Testis (tissue), 2 donors: ENCODE results near the gene ABHD12.

ENCODE experiments used
- CTCF ChIP-seq, 3 experiments: fragments of 450-650 bp in 2 of 3; fragments of 200-600 bp in 1 of 3; sonication (generic) in 1 of 3; IDR thresholded peaks; one replicate each; pipeline ENCODE4 v1.5.1; 2016 to 2019; ENCODE audit warnings: antibody characterized with exemption in 3 of 3, mild to moderate bottlenecking in 2 of 3, moderate library complexity in 1 of 3
- POLR2A ChIP-seq: fragments of 450-650 bp; IDR thresholded peaks from one replicate; pipeline ENCODE4 v1.6.1; 2017; ENCODE audit warnings: antibody characterized with exemption, mild to moderate bottlenecking, moderate library complexity

- TF ChIP-seq CTCF (IDR thresholded peaks at IDR 0.05) (no peak), POLR2A (no peak)
Observed at GRCh38 chr20:25290646-25291431, 99.8 kb downstream of the ABHD12 start.
